ENCODE data around the gene PTPRE.

The PTPRE gene

GRCh38 chr10:127906548-127907377, at the start of gene PTPRE:
TSS of gene PTPRE (plus strand) at chr10:127907103. CDS start at chr10:128040882, 133,779 bp downstream.
- peak; percentile 79 for ATAC-seq (replicated peaks; ENCODE audit: extremely low read depth, poor library complexity, severe bottlenecking)
- Mint-ChIP-seq H3K27me3 (peaks cover 55% of the 10 kb centered on the region), H3K9me3 (no peaks in the 10 kb centered on the region), H3K27ac (ENCODE audit: low read depth) (no peak within 1 kb of the TSS), H3K4me3 (peak within 1 kb of the TSS; percentile 50), H3K4me1 (no peaks in the 10 kb centered on the region), H3K36me3 (ENCODE audit: insufficient read depth) (no peaks in the 10 kb centered on the region)
- peak; percentile 30 to 42 for DNase-seq (ENCODE audit: low spot score in 2 of 2)

- Mint-ChIP-seq H3K36me3 (ENCODE audit: insufficient read depth) (no peaks in the 10 kb centered on the region), H3K4me1 (no peaks in the 10 kb centered on the region), H3K9me3 (peaks cover 6% of the 10 kb centered on the region), H3K27ac (ENCODE audit: low read depth) (no peak overlapping the region), H3K4me3 (no peak overlapping the region), H3K27me3 (peaks cover 11% of the 10 kb centered on the region)
- no peak for ATAC-seq (replicated peaks; ENCODE audit: extremely low read depth, poor library complexity, severe bottlenecking)
- no peak for DNase-seq (ENCODE audit: low spot score in 2 of 2)
Observed at GRCh38 chr10:127860592-127860991, 46.3 kb upstream of the PTPRE start.

GRCh38 chr10:127863231-127863825, 43.6 kb upstream of the PTPRE start:
- no peaks in the 10 kb centered on the region for H3K36me3 Mint-ChIP-seq (ENCODE audit: insufficient read depth)
- H3K4me3 Mint-ChIP-seq: no peak overlapping the region
- DNase-seq (ENCODE audit: low spot score in 2 of 2): no peak
- H3K9me3 Mint-ChIP-seq: peaks cover 6% of the 10 kb centered on the region
- H3K27ac Mint-ChIP-seq (ENCODE audit: low read depth): no peak overlapping the region
- no peaks in the 10 kb centered on the region for H3K4me1 Mint-ChIP-seq
- no peak for ATAC-seq (replicated peaks; ENCODE audit: extremely low read depth, poor library complexity, severe bottlenecking)
- peaks cover 25% of the 10 kb centered on the region for H3K27me3 Mint-ChIP-seq

GRCh38 chr10:127866276-127867013, 40.5 kb upstream of the PTPRE start:
- peaks cover 46% of the 10 kb centered on the region for H3K27me3 Mint-ChIP-seq
- no peak overlapping the region for H3K27ac Mint-ChIP-seq (ENCODE audit: low read depth)
- DNase-seq (ENCODE audit: low spot score in 2 of 2) (no peak), ATAC-seq (replicated peaks; ENCODE audit: extremely low read depth, poor library complexity, severe bottlenecking) (no peak)
- H3K4me3 Mint-ChIP-seq: no peak overlapping the region
- H3K36me3 Mint-ChIP-seq (ENCODE audit: insufficient read depth): no peaks in the 10 kb centered on the region
- H3K9me3 Mint-ChIP-seq: peaks cover 6% of the 10 kb centered on the region
- H3K4me1 Mint-ChIP-seq: no peaks in the 10 kb centered on the region

- ATAC-seq (replicated peaks; ENCODE audit: extremely low read depth, poor library complexity, severe bottlenecking): no peak
- peaks cover 6% of the 10 kb centered on the region for H3K9me3 Mint-ChIP-seq
- H3K27ac Mint-ChIP-seq (ENCODE audit: low read depth): no peak overlapping the region
- H3K27me3 Mint-ChIP-seq: peaks cover 59% of the 10 kb centered on the region
- no peak overlapping the region for H3K4me3 Mint-ChIP-seq
- H3K36me3 Mint-ChIP-seq (ENCODE audit: insufficient read depth): no peaks in the 10 kb centered on the region
- H3K4me1 Mint-ChIP-seq: no peaks in the 10 kb centered on the region
- DNase-seq (ENCODE audit: low spot score in 2 of 2): no peak
Observed at GRCh38 chr10:127867805-127868204, 39.1 kb upstream of the PTPRE start.

GRCh38 chr10:127869329-127869728, 37.6 kb upstream of the PTPRE start:
- no peaks in the 10 kb centered on the region for H3K4me1 Mint-ChIP-seq
- DNase-seq (ENCODE audit: low spot score in 2 of 2) (no peak), ATAC-seq (replicated peaks; ENCODE audit: extremely low read depth, poor library complexity, severe bottlenecking) (no peak)
- H3K27me3 Mint-ChIP-seq: peaks cover 66% of the 10 kb centered on the region
- no peaks in the 10 kb centered on the region for H3K9me3 Mint-ChIP-seq
- H3K36me3 Mint-ChIP-seq (ENCODE audit: insufficient read depth): no peaks in the 10 kb centered on the region
- H3K4me3 Mint-ChIP-seq: no peak overlapping the region
- H3K27ac Mint-ChIP-seq (ENCODE audit: low read depth): no peak overlapping the region

- ATAC-seq (replicated peaks; ENCODE audit: extremely low read depth, poor library complexity, severe bottlenecking): no peak
- peaks cover 62% of the 10 kb centered on the region for H3K27me3 Mint-ChIP-seq
Observed at GRCh38 chr10:127871631-127872010, 35.3 kb upstream of the PTPRE start.

GRCh38 chr10:127872011-127872761, 34.7 kb upstream of the PTPRE start:
- no peak for DNase-seq (ENCODE audit: low spot score in 2 of 2)

More at GRCh38 chr10:127871631-127872010, 35.3 kb upstream of the PTPRE start:
- no peak for DNase-seq (ENCODE audit: low spot score in 2 of 2)
- no peaks in the 10 kb centered on the region for H3K4me1 Mint-ChIP-seq
- H3K4me3 Mint-ChIP-seq: no peak overlapping the region
- H3K27ac Mint-ChIP-seq (ENCODE audit: low read depth): no peak overlapping the region
- no peaks in the 10 kb centered on the region for H3K9me3 Mint-ChIP-seq
- no peaks in the 10 kb centered on the region for H3K36me3 Mint-ChIP-seq (ENCODE audit: insufficient read depth)

GRCh38 chr10:127872871-127873600, 33.9 kb upstream of the PTPRE start:
- no peak overlapping the region for H3K4me3 Mint-ChIP-seq
- H3K27me3 Mint-ChIP-seq: peaks cover 71% of the 10 kb centered on the region
- H3K36me3 Mint-ChIP-seq (ENCODE audit: insufficient read depth): no peaks in the 10 kb centered on the region
- no peaks in the 10 kb centered on the region for H3K9me3 Mint-ChIP-seq
- DNase-seq (ENCODE audit: low spot score in 2 of 2) (no peak), ATAC-seq (replicated peaks; ENCODE audit: extremely low read depth, poor library complexity, severe bottlenecking) (no peak)
- no peaks in the 10 kb centered on the region for H3K4me1 Mint-ChIP-seq
- H3K27ac Mint-ChIP-seq (ENCODE audit: low read depth): no peak overlapping the region

More at GRCh38 chr10:127872011-127872761, 34.7 kb upstream of the PTPRE start:
- Mint-ChIP-seq H3K4me3 (no peak overlapping the region), H3K27me3 (peaks cover 62% of the 10 kb centered on the region), H3K4me1 (no peaks in the 10 kb centered on the region), H3K27ac (ENCODE audit: low read depth) (no peak overlapping the region), H3K9me3 (no peaks in the 10 kb centered on the region), H3K36me3 (ENCODE audit: insufficient read depth) (no peaks in the 10 kb centered on the region)
- no peak for ATAC-seq (replicated peaks; ENCODE audit: extremely low read depth, poor library complexity, severe bottlenecking)

- ATAC-seq (replicated peaks; ENCODE audit: extremely low read depth, poor library complexity, severe bottlenecking) (no peak), DNase-seq (ENCODE audit: low spot score in 2 of 2) (no peak)
- Mint-ChIP-seq H3K4me3 (no peak overlapping the region), H3K36me3 (ENCODE audit: insufficient read depth) (no peaks in the 10 kb centered on the region), H3K27ac (ENCODE audit: low read depth) (no peak overlapping the region), H3K27me3 (peaks cover 67% of the 10 kb centered on the region), H3K4me1 (no peaks in the 10 kb centered on the region), H3K9me3 (no peaks in the 10 kb centered on the region)
Observed at GRCh38 chr10:127873901-127874470, 32.9 kb upstream of the PTPRE start.

- DNase-seq (ENCODE audit: low spot score in 2 of 2): no peak
- Mint-ChIP-seq H3K4me1 (no peaks in the 10 kb centered on the region), H3K27ac (ENCODE audit: low read depth) (no peak overlapping the region), H3K36me3 (ENCODE audit: insufficient read depth) (no peaks in the 10 kb centered on the region), H3K9me3 (no peaks in the 10 kb centered on the region), H3K27me3 (peaks cover 63% of the 10 kb centered on the region), H3K4me3 (no peak overlapping the region)
- ATAC-seq (replicated peaks; ENCODE audit: extremely low read depth, poor library complexity, severe bottlenecking): no peak
Observed at GRCh38 chr10:127874671-127875448, 32.0 kb upstream of the PTPRE start.

Data from central memory CD8-positive, alpha-beta T cell (primary cell).